Activated B cell treated with CpG ODN at 0.5 μM for 24 hours (primary cell): ENCODE measurements around the gene TSR1. TPM values are rescaled to one million over a fixed set of nuclear protein-coding genes. Genes with fewer than 3 reads are reported as not detected.

Experiments used
- ATAC-seq: fragments of 200-7000 bp; cut with Tn5 transposase; one replicate; pipeline ENCODE4 v1.10.0; 2021; ENCODE audit warnings: low read depth, mild to moderate bottlenecking, moderate library complexity
- CTCF ChIA-PET: fragments of 350-600 bp; sonication (Branson Sonifier 250); formaldehyde crosslinking; loops from one replicate; lab custom pipeline; 2021; ENCODE audit warnings: antibody characterized with exemption; lab: Charles Lee
- POLR2A ChIA-PET: fragments of 350-600 bp; sonication (Branson Sonifier 250); formaldehyde crosslinking; loops from one replicate; lab custom pipeline; 2021; ENCODE audit warnings: antibody characterized with exemption; lab: Charles Lee
- DNase-seq: peaks from one replicate; pipeline ENCODE4 v3.0.0; 2022
- H3K27ac Mint-ChIP-seq: one replicate; pipeline ENCODE4 v1.8.0; 2020; ENCODE audit warnings: mixed read lengths
- H3K27me3 Mint-ChIP-seq: one replicate; pipeline ENCODE4 v1.8.0; 2021; ENCODE audit warnings: mixed read lengths
- H3K36me3 Mint-ChIP-seq: one replicate; pipeline ENCODE4 v1.8.0; 2021; ENCODE audit warnings: low read depth, mixed read lengths
- H3K4me1 Mint-ChIP-seq: one replicate; pipeline ENCODE4 v1.8.0; 2021; ENCODE audit warnings: mixed read lengths
- H3K4me3 Mint-ChIP-seq: one replicate; pipeline ENCODE4 v1.8.0; 2020; ENCODE audit warnings: mild to moderate bottlenecking, mixed read lengths
- H3K9me3 Mint-ChIP-seq: one replicate; pipeline ENCODE4 v1.8.0; 2020; ENCODE audit warnings: mixed read lengths
- intact Hi-C: fragments of 100-400 bp; cut with micrococcal nuclease; formaldehyde crosslinking; loops from one replicate; pipeline ENCODE4 v1.15.1; 2024
- total RNA-seq: library from RNA; stranded (reverse); gene quantifications from 2 replicates; pipeline ENCODE4 v1.2.3, GENCODE V29; 2022
- TF ChIP-seq, protein P1 (sequence below): fragments of 200-600 bp; IDR thresholded peaks from one replicate; pipeline ENCODE4 v1.8.0; 2022; ENCODE audit warnings: antibody characterized with exemption, mild to moderate bottlenecking

Gene TSR1
- total RNA-seq, 1 donor from 2014 or later, result 48.5 TPM

DNA sequence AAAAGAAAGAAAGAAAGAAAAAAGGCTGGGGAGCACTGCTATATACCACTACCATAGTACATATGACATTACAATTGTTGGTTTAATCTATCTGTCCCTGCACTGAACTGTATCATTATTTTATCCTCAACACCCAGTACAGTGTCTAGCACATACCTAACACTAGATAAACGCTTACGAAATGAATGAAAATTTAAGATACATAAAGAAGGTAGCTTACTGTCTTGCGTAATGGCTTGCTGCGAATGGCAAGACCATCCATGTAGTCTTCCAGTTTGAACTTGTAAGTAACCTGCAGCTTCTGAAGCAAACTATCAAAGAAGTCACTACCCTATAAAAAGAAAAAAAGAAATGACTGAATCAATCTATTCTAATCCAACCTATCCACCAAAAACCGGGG lies 39.2 kb downstream of the TSR1 start:
- no peak for ATAC-seq
- intact Hi-C loops, result no loop called here
- H3K4me1 Mint-ChIP-seq, result peaks cover 2% of the 10 kb centered on the region
- H3K4me3 Mint-ChIP-seq, result no peak overlapping the region
- DNase-seq, result no peak
- POLR2A ChIA-PET, result no interaction called here
- H3K27me3 Mint-ChIP-seq, result no peaks in the 10 kb centered on the region
- CTCF ChIA-PET, result no interaction called here
- TF ChIP-seq, protein P1, sequence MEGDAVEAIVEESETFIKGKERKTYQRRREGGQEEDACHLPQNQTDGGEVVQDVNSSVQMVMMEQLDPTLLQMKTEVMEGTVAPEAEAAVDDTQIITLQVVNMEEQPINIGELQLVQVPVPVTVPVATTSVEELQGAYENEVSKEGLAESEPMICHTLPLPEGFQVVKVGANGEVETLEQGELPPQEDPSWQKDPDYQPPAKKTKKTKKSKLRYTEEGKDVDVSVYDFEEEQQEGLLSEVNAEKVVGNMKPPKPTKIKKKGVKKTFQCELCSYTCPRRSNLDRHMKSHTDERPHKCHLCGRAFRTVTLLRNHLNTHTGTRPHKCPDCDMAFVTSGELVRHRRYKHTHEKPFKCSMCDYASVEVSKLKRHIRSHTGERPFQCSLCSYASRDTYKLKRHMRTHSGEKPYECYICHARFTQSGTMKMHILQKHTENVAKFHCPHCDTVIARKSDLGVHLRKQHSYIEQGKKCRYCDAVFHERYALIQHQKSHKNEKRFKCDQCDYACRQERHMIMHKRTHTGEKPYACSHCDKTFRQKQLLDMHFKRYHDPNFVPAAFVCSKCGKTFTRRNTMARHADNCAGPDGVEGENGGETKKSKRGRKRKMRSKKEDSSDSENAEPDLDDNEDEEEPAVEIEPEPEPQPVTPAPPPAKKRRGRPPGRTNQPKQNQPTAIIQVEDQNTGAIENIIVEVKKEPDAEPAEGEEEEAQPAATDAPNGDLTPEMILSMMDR, result no peak
- no peaks in the 10 kb centered on the region for H3K9me3 Mint-ChIP-seq
- no peak overlapping the region for H3K27ac Mint-ChIP-seq
- H3K36me3 Mint-ChIP-seq, result peaks cover 70% of the 10 kb centered on the region

DNA sequence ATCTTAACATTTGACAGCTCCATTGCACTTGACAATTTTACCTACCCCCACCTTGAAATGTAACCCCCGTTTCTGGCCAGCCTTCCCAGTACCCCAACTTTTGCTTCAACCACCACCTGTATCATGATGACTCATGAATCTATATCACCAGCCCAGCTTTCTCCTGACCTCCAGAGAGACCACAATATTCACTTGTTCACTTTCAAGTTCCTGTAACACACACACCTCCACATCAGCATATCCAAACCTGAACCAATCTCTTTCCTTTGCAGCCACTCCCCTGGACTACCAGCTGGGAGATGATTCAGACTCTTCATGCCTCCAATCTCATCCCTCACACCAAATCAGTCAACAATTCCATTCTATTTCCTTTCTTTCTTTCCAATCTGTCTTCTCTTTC lies 40.7 kb downstream of the TSR1 start:
- Mint-ChIP-seq H3K9me3 (no peaks in the 10 kb centered on the region), H3K27ac (no peak overlapping the region), H3K27me3 (no peaks in the 10 kb centered on the region), H3K4me1 (no peaks in the 10 kb centered on the region), H3K36me3 (peaks cover 80% of the 10 kb centered on the region), H3K4me3 (no peak overlapping the region)
- CTCF ChIA-PET, result no interaction called here
- DNase-seq (no peak), ATAC-seq (no peak)
- intact Hi-C loops, result no loop called here
- TF ChIP-seq, protein P1, result no peak
- POLR2A ChIA-PET, result no interaction called here

DNA sequence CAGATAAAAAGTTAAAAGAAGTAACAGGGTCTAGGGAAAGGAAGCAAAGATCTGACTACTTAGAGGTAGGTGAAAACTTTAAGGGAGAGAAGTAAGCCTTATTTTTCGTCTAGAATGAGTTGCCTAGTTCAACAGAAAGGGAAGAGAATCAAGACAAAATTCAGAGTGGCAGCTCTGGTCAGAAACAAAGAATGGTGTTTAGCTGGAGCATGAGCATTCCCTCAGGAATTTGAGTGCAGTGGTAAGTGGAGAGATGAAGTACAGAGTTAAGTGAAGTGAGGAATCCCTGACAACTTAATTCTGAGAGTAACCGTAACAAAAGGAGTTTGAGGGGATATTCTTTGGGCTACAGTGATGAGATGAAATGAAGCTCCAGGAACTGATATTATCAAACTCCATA lies 44.2 kb downstream of the TSR1 start:
- ChIA-PET POLR2A (interaction anchor here (1.0 kb wide), 1 partner anchor 12 kb away, joined by 3 read pairs; the partner anchor contains the start of genes SMG6 and SRR), CTCF (no interaction called here)
- H3K27me3 Mint-ChIP-seq, result no peaks in the 10 kb centered on the region
- no peak overlapping the region for H3K4me3 Mint-ChIP-seq
- H3K27ac Mint-ChIP-seq, result no peak overlapping the region
- DNase-seq (no peak), ATAC-seq (no peak)
- peaks cover 4% of the 10 kb centered on the region for H3K9me3 Mint-ChIP-seq
- TF ChIP-seq, protein P1, result no peak
- intact Hi-C loops, result no loop called here
- H3K4me1 Mint-ChIP-seq, result peaks cover 5% of the 10 kb centered on the region
- H3K36me3 Mint-ChIP-seq, result peaks cover 82% of the 10 kb centered on the region

DNA sequence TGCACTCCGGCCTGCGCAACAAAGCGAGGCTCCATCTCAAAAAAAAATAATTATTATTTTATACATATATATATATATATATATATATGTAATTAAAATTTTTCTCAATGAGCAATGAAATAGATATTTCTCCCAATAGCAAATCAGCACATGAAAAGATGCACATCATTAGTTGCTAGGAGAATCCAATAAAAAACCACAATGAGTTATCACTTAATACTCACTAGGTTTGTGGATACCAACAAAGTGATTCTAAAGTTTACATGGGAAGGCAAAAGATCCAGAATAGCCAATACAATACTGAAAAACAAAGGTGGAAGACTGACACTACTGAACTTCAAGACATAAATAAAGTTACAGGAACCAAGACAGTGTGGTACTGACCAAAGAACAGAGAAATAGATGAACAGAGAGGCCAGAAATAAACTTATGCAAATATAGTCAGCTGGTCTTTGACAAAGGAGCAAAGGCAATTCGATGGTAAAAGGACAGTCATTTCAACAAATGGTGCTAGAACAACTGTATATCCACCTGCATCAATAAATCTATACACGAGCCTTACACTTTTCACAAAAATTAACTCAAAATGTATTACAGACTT lies 46.3 kb downstream of the TSR1 start:
- Mint-ChIP-seq H3K36me3 (peaks cover 73% of the 10 kb centered on the region), H3K27ac (no peak overlapping the region), H3K27me3 (no peaks in the 10 kb centered on the region), H3K4me1 (peaks cover 5% of the 10 kb centered on the region), H3K9me3 (peaks cover 4% of the 10 kb centered on the region), H3K4me3 (no peak overlapping the region)
- ChIA-PET CTCF (interaction anchor here (0.6 kb wide), 1 partner anchor 1031 kb away, joined by 3 read pairs; no protein-coding TSS in a partner anchor), POLR2A (interaction anchor here (0.6 kb wide), 2 partner anchors 114 to 288 kb away, joined by 3 to 8 read pairs; no protein-coding TSS in a partner anchor)
- TF ChIP-seq, protein P1, result no peak
- ATAC-seq, result no peak
- intact Hi-C loops, result no loop called here
- no peak for DNase-seq

DNA sequence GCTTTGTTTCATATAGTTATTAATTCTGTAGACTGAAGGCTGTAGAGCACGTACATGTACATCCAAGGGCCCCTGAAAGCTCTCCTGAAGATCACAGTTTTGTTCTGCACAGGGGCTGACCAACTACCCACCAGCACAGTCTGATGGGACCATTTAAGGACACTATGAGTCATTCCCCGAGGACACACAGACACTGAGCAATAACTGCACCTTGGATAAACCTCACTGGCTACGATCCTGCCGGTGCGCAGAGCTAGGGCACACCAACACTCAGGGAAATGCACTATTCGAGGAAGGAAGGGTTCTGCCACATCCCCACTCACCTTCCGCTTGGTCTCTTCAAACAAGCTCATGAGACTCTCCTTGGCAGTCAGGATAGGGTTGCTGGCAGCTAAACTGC lies 53.0 kb downstream of the TSR1 start:
- H3K36me3 Mint-ChIP-seq, result peaks cover 69% of the 10 kb centered on the region
- POLR2A ChIA-PET, result interaction anchor here (0.6 to 1.2 kb wide), 2 partner anchors 19 to 228 kb away, joined by 4 to 7 read pairs; partner anchors contain the start of gene HIC1
- intact Hi-C loops, result no loop called here

More for the DNA sequence above, 53.0 kb downstream of the TSR1 start:
- Mint-ChIP-seq H3K4me1 (no peaks in the 10 kb centered on the region), H3K9me3 (no peaks in the 10 kb centered on the region), H3K27ac (no peak overlapping the region), H3K4me3 (no peak overlapping the region), H3K27me3 (no peaks in the 10 kb centered on the region)
- ATAC-seq (no peak), DNase-seq (no peak)
- CTCF ChIA-PET, result interaction anchor here (0.8 to 2.8 kb wide), 9 partner anchors 19 to 418 kb away, joined by 3 to 21 read pairs (median 6); partner anchors contain the start of gene HIC1
- TF ChIP-seq, protein P1, result no peak
